Epithelial cell of esophagus (primary cell): ENCODE measurements around the gene NKIRAS1.
A peak's percentile ranks its signal among the peaks of the same experiment; 100 is the strongest.

Source experiments
- DNase-seq: peaks from one replicate; pipeline ENCODE4 v3.0.0; 2010; ENCODE audit warnings: low read depth
- H3K4me3 ChIP-seq: 2 replicates; pipeline ENCODE4 v1.5.1; 2011; ENCODE audit warnings: mild to moderate bottlenecking, low read length, control low read depth
- TF ChIP-seq, protein P1 (sequence below): IDR thresholded peaks from 2 replicates; pipeline ENCODE4 v1.5.1; 2011; ENCODE audit warnings: low read depth, mild to moderate bottlenecking, low read length, control low read depth, inconsistent platforms; ENCODE audit not compliant: insufficient read depth; ENCODE audit errors: missing control alignments

The NKIRAS1 gene

DNA sequence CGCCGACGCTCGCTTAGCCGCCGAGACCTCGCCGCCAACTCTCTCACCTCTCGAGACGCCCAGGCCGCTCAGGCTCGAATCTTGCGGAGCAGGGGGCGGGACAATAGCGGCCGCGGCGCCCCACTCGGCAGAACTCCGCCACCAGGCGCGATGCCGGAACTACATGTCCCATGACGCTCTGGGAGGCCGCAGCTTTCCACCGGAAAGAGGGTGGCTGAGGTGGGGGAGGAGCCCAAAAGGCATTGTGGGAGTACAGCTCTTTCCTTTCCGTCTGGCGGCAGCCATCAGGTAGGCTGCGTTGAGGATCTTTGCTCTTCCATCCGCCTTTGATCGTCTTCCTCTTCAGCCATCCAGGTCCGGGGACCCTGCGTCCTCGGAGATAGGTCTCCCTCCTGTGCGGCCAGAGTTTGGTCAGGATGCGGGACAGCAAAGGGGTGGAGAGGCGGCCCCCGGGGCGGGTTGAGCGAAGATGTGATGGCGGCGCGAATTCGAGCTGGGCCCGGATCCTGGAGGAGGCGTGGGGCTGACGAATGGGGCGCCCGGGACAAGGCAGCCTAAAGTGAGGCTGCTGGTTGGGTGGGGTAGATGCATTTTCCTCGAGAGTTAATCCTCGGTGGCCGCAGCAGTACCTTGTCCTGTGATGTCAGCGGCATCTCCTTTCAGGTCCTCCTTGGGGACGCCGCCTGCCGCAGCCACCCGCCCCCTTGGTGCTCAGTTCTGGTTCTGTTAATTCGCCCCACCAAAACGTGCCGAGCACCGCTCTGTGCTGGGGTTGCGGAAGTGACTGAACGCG, at the start of gene NKIRAS1, which contains the start of gene RPL15:
NKIRAS1 (minus strand) TSS at position 105 of the 793 bp plus-strand sequence. CDS start 6,086 bp downstream, outside the sequence.
RPL15 (plus strand) TSS at position 247 of the 793 bp plus-strand sequence. CDS start 728 bp downstream, outside the sequence.
- TF ChIP-seq, protein P1, sequence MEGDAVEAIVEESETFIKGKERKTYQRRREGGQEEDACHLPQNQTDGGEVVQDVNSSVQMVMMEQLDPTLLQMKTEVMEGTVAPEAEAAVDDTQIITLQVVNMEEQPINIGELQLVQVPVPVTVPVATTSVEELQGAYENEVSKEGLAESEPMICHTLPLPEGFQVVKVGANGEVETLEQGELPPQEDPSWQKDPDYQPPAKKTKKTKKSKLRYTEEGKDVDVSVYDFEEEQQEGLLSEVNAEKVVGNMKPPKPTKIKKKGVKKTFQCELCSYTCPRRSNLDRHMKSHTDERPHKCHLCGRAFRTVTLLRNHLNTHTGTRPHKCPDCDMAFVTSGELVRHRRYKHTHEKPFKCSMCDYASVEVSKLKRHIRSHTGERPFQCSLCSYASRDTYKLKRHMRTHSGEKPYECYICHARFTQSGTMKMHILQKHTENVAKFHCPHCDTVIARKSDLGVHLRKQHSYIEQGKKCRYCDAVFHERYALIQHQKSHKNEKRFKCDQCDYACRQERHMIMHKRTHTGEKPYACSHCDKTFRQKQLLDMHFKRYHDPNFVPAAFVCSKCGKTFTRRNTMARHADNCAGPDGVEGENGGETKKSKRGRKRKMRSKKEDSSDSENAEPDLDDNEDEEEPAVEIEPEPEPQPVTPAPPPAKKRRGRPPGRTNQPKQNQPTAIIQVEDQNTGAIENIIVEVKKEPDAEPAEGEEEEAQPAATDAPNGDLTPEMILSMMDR = peak; percentile 53
- peak; percentile 98 for DNase-seq
- H3K4me3 ChIP-seq = peak within 1 kb of the TSS; percentile 86

DNA sequence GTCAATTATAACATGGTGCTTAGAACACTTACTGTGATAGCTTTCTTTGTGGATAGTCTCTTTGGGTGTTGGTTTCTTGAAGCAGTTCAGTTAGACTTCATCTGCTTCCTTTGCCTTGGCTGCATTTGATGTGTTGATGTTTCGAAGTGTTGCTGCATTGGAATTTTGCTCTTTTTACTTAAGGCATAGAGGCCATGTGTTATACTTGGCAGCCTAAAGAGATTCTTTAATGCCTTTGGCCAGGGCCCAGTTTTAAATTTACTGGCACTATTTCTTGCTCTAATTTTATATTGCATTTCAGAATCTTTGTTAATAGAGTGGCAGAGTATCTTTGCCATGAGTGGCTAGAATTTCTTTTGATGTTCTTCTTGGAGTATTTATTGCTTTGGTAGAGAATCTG, 49.5 kb upstream of the NKIRAS1 start:
- no peak for DNase-seq
- H3K4me3 ChIP-seq = no peak overlapping the region
- TF ChIP-seq, protein P1 = no peak

DNA sequence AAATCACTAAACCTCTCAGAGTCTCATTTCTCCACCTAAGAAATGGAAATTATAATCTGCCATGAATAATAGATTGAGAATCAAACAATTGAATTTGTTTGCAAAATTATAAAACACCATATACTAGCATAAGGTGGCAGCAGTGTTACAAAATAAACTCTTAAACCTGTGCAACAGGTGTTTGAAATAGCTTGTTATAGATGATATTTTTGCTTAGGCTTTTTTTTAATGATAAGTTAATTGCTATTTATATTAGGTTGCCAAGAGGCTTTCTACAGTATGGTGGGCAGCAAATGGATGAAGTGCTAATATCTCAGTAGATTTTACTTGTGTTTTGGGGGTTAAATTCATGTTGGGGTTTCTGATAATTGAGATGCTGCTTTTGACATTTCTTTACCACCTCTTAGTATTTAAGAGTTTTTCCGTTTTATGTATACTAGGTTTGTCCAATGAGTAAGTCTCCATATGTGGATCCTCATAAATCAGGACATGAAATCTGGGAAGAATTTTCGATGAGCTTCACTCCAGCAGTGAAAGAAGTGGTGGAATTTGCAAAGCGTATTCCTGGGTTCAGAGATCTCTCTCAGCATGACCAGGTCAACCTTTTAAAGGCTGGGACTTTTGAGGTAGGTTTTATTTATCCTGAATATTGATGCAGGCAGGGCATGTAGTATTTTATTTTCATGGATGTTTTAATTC, 47.9 kb upstream of the NKIRAS1 start:
- DNase-seq = no peak
- H3K4me3 ChIP-seq = no peak overlapping the region
- TF ChIP-seq, protein P1 = no peak

DNA sequence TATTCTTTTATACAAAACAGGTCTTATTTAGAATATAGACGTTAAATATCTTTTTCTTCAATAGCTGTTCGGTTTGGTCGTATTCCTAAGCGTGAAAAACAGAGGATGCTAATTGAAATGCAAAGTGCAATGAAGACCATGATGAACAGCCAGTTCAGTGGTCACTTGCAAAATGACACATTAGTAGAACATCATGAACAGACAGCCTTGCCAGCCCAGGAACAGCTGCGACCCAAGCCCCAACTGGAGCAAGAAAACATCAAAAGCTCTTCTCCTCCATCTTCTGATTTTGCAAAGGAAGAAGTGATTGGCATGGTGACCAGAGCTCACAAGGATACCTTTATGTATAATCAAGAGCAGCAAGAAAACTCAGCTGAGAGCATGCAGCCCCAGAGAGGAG, 45.1 kb upstream of the NKIRAS1 start:
- no peak for DNase-seq
- TF ChIP-seq, protein P1 = no peak
- H3K4me3 ChIP-seq = no peak overlapping the region

DNA sequence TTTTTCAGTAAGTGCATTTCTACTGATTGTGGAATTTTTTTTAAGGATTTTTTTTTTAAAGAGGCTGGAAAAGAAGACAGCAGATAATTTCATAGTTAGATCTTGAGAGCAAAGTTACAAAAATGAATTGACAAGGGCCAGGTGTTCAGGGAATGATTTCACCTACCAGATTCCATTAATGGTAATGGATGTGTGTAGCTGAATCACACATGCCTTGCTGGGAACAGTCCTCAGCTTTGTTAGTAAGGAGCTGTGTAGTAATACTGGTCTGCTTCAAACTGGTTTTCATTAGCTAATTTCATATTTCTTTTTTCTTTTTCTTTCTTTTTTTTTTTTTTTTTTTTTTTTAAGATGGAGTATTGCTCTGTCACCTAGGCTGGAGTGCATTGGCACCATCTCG, 44.3 kb upstream of the NKIRAS1 start:
- H3K4me3 ChIP-seq = no peak overlapping the region
- TF ChIP-seq, protein P1 = no peak
- DNase-seq = peak; percentile 86

DNA sequence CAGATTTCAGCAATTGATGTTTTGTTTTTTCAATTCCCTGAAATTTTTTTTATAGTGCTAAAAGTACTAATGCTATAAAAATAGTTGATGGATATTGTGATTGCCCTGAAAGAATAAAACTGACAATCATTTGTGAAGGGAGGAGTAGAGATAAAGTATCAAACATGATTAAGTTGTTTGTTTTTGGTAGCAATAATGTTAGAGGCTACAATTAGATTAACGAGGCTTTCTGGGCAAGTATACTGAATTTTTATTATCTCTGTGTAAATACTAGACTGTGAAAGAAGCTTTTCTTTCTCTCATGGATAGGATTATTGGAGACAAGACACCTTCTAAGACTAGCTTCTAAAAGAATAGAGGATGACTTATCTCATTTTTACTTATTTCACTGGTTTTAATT, 43.9 kb upstream of the NKIRAS1 start:
- no peak overlapping the region for H3K4me3 ChIP-seq
- no peak for DNase-seq
- TF ChIP-seq, protein P1 = no peak
